ENCODE measurements around the gene LGMN.

Gene LGMN

GRCh38 chr14:92751819-92752218 lies 3.4 kb upstream of the LGMN start:
- no peak for TF ChIP-seq CEBPB (IDR thresholded peaks at IDR 0.05)
- TF ChIP-seq EP300 (IDR thresholded peaks at IDR 0.05; ENCODE audit: borderline replicate concordance), result no peak
- TF ChIP-seq, protein P1, sequence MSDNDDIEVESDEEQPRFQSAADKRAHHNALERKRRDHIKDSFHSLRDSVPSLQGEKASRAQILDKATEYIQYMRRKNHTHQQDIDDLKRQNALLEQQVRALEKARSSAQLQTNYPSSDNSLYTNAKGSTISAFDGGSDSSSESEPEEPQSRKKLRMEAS (IDR thresholded peaks at IDR 0.05), result no peak
- TF ChIP-seq TEAD4 (IDR thresholded peaks at IDR 0.05), result no peak
- no peak for TF ChIP-seq TAF1 (IDR thresholded peaks at IDR 0.05; ENCODE audit: low read depth)
- no peak for TF ChIP-seq RAD21 (IDR thresholded peaks at IDR 0.05; ENCODE audit: low read depth)

GRCh38 chr14:92750994-92751400 lies 2.6 kb upstream of the LGMN start:
- TF ChIP-seq YY1 (IDR thresholded peaks at IDR 0.05; ENCODE audit: low read depth) (no peak), EGR1 (IDR thresholded peaks at IDR 0.05) (no peak), ZBTB7A (IDR thresholded peaks at IDR 0.05; ENCODE audit: low read depth) (no peak)

DNA sequence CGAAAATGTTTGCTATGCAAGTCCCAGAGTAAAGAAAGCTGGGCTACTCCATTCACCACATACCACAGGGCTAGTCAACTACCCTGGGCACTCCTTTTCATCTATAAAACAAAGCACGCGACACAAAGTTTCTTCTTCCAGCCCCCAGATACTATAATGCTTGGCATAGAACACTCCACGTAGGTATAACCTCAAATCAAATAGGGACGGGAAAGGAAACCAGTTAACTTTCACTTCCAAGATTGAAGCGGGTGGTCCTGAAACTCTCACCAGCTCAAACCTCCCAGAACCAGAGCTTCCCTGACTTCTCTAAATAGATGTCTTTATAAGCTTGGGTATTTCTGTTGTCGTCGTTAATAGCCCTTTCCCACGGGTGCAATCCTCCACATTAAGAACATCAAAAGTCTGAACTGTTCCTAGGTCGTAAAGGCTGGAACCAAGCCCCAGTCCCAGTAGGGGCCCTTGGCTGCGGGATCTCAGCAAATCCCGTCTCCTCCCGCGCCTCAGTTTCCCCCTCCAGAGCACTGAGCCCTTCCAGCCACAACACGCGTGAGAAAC lies 647 bp downstream of the LGMN start:
- TF ChIP-seq EP300 (IDR thresholded peaks at IDR 0.05; ENCODE audit: borderline replicate concordance), result no peak
- TF ChIP-seq NFIC (IDR thresholded peaks at IDR 0.05), result no peak
- TF ChIP-seq CREB1 (IDR thresholded peaks at IDR 0.05; ENCODE audit: low read depth), result no peak
- TF ChIP-seq EGR1 (IDR thresholded peaks at IDR 0.05), result no peak
- no peak for TF ChIP-seq CEBPB (IDR thresholded peaks at IDR 0.05)
- TF ChIP-seq, protein P2, sequence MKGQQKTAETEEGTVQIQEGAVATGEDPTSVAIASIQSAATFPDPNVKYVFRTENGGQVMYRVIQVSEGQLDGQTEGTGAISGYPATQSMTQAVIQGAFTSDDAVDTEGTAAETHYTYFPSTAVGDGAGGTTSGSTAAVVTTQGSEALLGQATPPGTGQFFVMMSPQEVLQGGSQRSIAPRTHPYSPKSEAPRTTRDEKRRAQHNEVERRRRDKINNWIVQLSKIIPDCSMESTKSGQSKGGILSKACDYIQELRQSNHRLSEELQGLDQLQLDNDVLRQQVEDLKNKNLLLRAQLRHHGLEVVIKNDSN (IDR thresholded peaks at IDR 0.05), result no peak
- TF ChIP-seq, protein P3, sequence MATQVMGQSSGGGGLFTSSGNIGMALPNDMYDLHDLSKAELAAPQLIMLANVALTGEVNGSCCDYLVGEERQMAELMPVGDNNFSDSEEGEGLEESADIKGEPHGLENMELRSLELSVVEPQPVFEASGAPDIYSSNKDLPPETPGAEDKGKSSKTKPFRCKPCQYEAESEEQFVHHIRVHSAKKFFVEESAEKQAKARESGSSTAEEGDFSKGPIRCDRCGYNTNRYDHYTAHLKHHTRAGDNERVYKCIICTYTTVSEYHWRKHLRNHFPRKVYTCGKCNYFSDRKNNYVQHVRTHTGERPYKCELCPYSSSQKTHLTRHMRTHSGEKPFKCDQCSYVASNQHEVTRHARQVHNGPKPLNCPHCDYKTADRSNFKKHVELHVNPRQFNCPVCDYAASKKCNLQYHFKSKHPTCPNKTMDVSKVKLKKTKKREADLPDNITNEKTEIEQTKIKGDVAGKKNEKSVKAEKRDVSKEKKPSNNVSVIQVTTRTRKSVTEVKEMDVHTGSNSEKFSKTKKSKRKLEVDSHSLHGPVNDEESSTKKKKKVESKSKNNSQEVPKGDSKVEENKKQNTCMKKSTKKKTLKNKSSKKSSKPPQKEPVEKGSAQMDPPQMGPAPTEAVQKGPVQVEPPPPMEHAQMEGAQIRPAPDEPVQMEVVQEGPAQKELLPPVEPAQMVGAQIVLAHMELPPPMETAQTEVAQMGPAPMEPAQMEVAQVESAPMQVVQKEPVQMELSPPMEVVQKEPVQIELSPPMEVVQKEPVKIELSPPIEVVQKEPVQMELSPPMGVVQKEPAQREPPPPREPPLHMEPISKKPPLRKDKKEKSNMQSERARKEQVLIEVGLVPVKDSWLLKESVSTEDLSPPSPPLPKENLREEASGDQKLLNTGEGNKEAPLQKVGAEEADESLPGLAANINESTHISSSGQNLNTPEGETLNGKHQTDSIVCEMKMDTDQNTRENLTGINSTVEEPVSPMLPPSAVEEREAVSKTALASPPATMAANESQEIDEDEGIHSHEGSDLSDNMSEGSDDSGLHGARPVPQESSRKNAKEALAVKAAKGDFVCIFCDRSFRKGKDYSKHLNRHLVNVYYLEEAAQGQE (IDR thresholded peaks at IDR 0.05; ENCODE audit: low read depth), result no peak
- TF ChIP-seq, protein P1 (IDR thresholded peaks at IDR 0.05), result no peak
- no peak for TF ChIP-seq TAF1 (IDR thresholded peaks at IDR 0.05; ENCODE audit: low read depth)
- TF ChIP-seq FOXM1 (IDR thresholded peaks at IDR 0.05; ENCODE audit: borderline replicate concordance, low read depth), result no peak
- TF ChIP-seq TEAD4 (IDR thresholded peaks at IDR 0.05), result no peak
- no peak for TF ChIP-seq ZBTB7A (IDR thresholded peaks at IDR 0.05; ENCODE audit: low read depth)
- TF ChIP-seq TCF12 (IDR thresholded peaks at IDR 0.05; ENCODE audit: low read depth), result no peak; the same call in 1 of the 2 replicates
- TF ChIP-seq YY1 (IDR thresholded peaks at IDR 0.05; ENCODE audit: low read depth), result no peak

DNA sequence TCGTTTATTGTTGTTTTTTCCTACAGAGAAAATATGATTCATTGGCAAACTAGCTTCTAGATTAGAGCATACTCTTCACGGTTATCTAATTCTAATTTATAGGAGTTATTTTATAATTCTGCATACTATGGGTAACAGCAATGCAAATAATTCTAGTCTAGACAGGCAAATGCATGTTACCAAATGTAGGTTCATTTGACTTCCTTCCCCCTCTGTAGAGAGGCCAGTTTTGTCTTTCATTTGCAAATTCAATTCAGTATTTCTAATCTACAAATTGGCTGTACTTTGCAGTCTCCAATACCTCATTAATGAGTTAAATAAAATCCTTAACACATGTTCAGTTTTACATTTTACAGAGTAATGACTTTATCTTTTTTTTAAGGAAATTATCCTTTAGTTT lies 4.2 kb downstream of the LGMN start:
- TF ChIP-seq YY1 (IDR thresholded peaks at IDR 0.05; ENCODE audit: low read depth) (no peak), TAF1 (IDR thresholded peaks at IDR 0.05; ENCODE audit: low read depth) (no peak), RAD21 (IDR thresholded peaks at IDR 0.05; ENCODE audit: low read depth) (no peak), FOXM1 (IDR thresholded peaks at IDR 0.05; ENCODE audit: borderline replicate concordance, low read depth) (no peak)
- TF ChIP-seq, protein P3 (IDR thresholded peaks at IDR 0.05; ENCODE audit: low read depth), result no peak

DNA sequence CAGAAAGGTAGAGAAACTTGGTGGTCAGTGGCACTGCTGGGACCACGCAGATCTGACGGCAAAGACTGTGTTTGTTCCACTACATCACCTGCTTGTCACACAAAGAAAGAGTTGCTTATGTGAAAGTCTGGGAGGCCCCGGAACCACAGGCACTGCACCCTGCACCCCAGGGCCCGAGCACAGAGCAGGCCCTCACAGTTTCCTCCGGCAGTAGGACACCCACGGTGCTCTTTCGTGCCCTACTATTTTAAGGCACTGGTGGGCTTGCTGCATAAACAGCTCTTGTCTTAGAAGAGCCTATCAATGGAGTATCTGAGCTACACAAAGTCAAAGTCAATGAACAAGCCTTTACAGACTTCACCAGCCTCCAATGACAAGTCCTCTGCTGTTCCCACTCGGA lies 8.0 kb downstream of the LGMN start:
- no peak for TF ChIP-seq RAD21 (IDR thresholded peaks at IDR 0.05; ENCODE audit: low read depth)
- TF ChIP-seq, protein P1 (IDR thresholded peaks at IDR 0.05), result no peak
- TF ChIP-seq CREB1 (IDR thresholded peaks at IDR 0.05; ENCODE audit: low read depth), result no peak
- TF ChIP-seq NFIC (IDR thresholded peaks at IDR 0.05), result no peak
- TF ChIP-seq, protein P3 (IDR thresholded peaks at IDR 0.05; ENCODE audit: low read depth), result no peak
- no peak for TF ChIP-seq TEAD4 (IDR thresholded peaks at IDR 0.05)
- TF ChIP-seq EP300 (IDR thresholded peaks at IDR 0.05; ENCODE audit: borderline replicate concordance), result no peak
- no peak for TF ChIP-seq YY1 (IDR thresholded peaks at IDR 0.05; ENCODE audit: low read depth)
- no peak for TF ChIP-seq FOXM1 (IDR thresholded peaks at IDR 0.05; ENCODE audit: borderline replicate concordance, low read depth)
- no peak for TF ChIP-seq TAF1 (IDR thresholded peaks at IDR 0.05; ENCODE audit: low read depth)
- TF ChIP-seq TCF12 (IDR thresholded peaks at IDR 0.05; ENCODE audit: low read depth), result no peak
- no peak for TF ChIP-seq EGR1 (IDR thresholded peaks at IDR 0.05)
- no peak for TF ChIP-seq CEBPB (IDR thresholded peaks at IDR 0.05)
- no peak for TF ChIP-seq ZBTB7A (IDR thresholded peaks at IDR 0.05; ENCODE audit: low read depth)
- TF ChIP-seq, protein P2 (IDR thresholded peaks at IDR 0.05), result no peak

Data from Ishikawa (cell line).